Measurements from ENCODE around the gene VLDLR. TPM values are rescaled to one million over a fixed set of nuclear protein-coding genes. Genes with fewer than 3 reads are reported as not detected.

Gene VLDLR
- total RNA-seq, 4 donors from 2014 or later: 0.85 to 2.5 TPM; not detected in 2

- Histone ChIP-seq H3K36me3 (no peaks in the 10 kb centered on the region), H3K9me3 (no peaks in the 10 kb centered on the region), H3K27ac (no peak overlapping the region), H3K4me3 (no peak overlapping the region), H3K27me3 (no peaks in the 10 kb centered on the region), H3K4me1 (no peaks in the 10 kb centered on the region)
- no peak for DNase-seq
- no peak for TF ChIP-seq CTCF (IDR thresholded peaks at IDR 0.05)
- TF ChIP-seq POLR2A (IDR thresholded peaks at IDR 0.05): no peak
Observed at GRCh38 chr9:2602704-2603116, 18.9 kb upstream of the VLDLR start.

GRCh38 chr9:2603621-2604020 lies 18.0 kb upstream of the VLDLR start:
- Histone ChIP-seq H3K4me1 (no peaks in the 10 kb centered on the region), H3K9me3 (no peaks in the 10 kb centered on the region), H3K4me3 (no peak overlapping the region), H3K27ac (no peak overlapping the region), H3K27me3 (no peaks in the 10 kb centered on the region), H3K36me3 (no peaks in the 10 kb centered on the region)
- no peak for TF ChIP-seq POLR2A (IDR thresholded peaks at IDR 0.05)
- DNase-seq: no peak

- no peak for TF ChIP-seq POLR2A (IDR thresholded peaks at IDR 0.05)
- TF ChIP-seq CTCF (IDR thresholded peaks at IDR 0.05): no peak
- Histone ChIP-seq H3K9me3 (no peaks in the 10 kb centered on the region), H3K4me1 (no peaks in the 10 kb centered on the region), H3K36me3 (no peaks in the 10 kb centered on the region), H3K27me3 (no peaks in the 10 kb centered on the region), H3K27ac (no peak overlapping the region), H3K4me3 (no peak overlapping the region)
- DNase-seq: no peak
Observed at GRCh38 chr9:2605246-2605645, 16.3 kb upstream of the VLDLR start.

- Histone ChIP-seq H3K4me3 (no peak overlapping the region), H3K9me3 (no peaks in the 10 kb centered on the region), H3K36me3 (no peaks in the 10 kb centered on the region), H3K27ac (no peak overlapping the region), H3K4me1 (no peaks in the 10 kb centered on the region), H3K27me3 (no peaks in the 10 kb centered on the region)
- DNase-seq: no peak
- TF ChIP-seq CTCF (IDR thresholded peaks at IDR 0.05) (no peak), POLR2A (IDR thresholded peaks at IDR 0.05) (no peak)
Observed at GRCh38 chr9:2608276-2608675, 13.3 kb upstream of the VLDLR start.

- TF ChIP-seq POLR2A (IDR thresholded peaks at IDR 0.05) (no peak), CTCF (IDR thresholded peaks at IDR 0.05) (no peak)
- DNase-seq: no peak
- Histone ChIP-seq H3K27ac (no peak overlapping the region), H3K27me3 (no peaks in the 10 kb centered on the region), H3K4me1 (no peaks in the 10 kb centered on the region), H3K36me3 (no peaks in the 10 kb centered on the region), H3K9me3 (no peaks in the 10 kb centered on the region), H3K4me3 (no peak overlapping the region)
Observed at GRCh38 chr9:2610985-2611384, 10.6 kb upstream of the VLDLR start.

GRCh38 chr9:2611961-2612360 lies 9.6 kb upstream of the VLDLR start:
- Histone ChIP-seq H3K9me3 (no peaks in the 10 kb centered on the region), H3K4me1 (no peaks in the 10 kb centered on the region), H3K27ac (no peak overlapping the region), H3K27me3 (no peaks in the 10 kb centered on the region), H3K36me3 (no peaks in the 10 kb centered on the region), H3K4me3 (no peak overlapping the region)
- DNase-seq: no peak
- TF ChIP-seq POLR2A (IDR thresholded peaks at IDR 0.05) (no peak), CTCF (IDR thresholded peaks at IDR 0.05) (no peak)

Data from Peyer's patch (tissue), 4 donors.